GM19238 (cell line): ENCODE measurements around the gene PRELID2.
"Not testable (repeated sequence)": the region's sequence is repeated elsewhere in the genome, so short reads cannot be mapped to it uniquely, and the experiment has no call there.

Source experiments
- DNase-seq: peaks from one replicate; pipeline ENCODE4 v3.0.0; 2011; ENCODE audit warnings: low spot score; ENCODE audit not compliant: insufficient read length

Gene PRELID2

GRCh38 chr5:145798503-145798902 is 36.6 kb downstream of the PRELID2 start:
- DNase-seq: not testable (repeated sequence)

DNA sequence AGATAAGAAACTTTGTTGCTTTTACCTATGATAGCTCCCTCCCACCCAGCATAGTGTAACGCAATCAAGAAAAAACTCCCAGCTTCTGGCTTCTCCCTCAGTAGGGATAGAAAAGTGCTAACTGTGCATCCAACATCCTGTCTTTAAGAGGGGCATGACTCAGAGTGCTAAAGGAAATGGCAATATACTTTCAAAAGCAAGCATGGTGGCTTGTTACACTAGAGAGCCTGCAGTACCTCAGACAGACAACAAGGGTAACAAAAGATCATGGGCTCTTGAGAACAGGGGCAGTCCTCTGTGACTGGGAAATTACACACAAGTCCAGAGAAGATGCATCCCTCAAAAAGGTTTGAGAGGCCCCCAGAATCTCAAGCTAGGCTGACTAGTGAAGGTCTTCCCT is 37.8 kb downstream of the PRELID2 start:
- no peak for DNase-seq

- no peak for DNase-seq
Measured at GRCh38 chr5:145796318-145796717, 38.8 kb downstream of the PRELID2 start.

DNA sequence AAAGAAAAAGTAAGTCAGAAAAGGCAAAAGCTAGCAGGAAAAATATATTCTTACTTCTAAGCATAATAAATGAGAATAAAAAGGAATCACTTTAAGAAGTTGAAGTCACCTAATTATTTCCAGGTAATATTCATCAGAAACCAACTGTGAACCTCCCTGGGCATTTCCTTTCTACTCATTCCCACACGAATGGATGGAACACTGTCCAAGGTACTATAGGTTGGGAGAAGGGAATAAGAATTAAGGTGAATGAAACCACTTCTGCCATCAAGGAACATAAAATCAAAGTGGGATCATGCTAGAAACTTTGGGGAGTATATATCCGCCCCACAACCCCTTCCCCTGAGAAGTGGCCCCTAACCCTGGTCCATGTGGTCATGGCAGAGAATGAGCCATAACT is 41.6 kb downstream of the PRELID2 start:
- DNase-seq: no peak

DNA sequence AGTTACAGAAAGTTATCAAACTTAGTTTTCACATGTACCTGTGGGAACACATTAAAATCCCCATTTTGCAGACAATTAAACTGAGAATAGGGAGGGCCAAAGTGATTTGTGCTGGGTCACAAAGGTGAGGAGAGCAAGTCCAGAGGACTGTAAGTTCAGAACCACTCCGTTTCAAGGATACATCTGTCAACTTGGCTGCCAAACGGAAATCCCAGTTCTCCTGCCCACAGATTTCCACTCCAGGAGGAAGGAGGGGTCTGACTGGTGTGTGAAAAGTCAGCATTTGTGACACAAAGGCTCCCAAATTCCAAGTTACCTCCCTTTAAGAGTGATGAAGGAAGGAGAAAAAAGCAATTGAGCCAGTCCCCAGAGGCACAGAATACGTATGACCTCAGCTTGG is 42.3 kb downstream of the PRELID2 start:
- DNase-seq: no peak

- DNase-seq: no peak
Measured at GRCh38 chr5:145791866-145792265, 43.3 kb downstream of the PRELID2 start.

GRCh38 chr5:145787996-145788395 is 47.1 kb downstream of the PRELID2 start:
- no peak for DNase-seq

GRCh38 chr5:145787507-145787906 is 47.6 kb downstream of the PRELID2 start:
- no peak for DNase-seq

DNA sequence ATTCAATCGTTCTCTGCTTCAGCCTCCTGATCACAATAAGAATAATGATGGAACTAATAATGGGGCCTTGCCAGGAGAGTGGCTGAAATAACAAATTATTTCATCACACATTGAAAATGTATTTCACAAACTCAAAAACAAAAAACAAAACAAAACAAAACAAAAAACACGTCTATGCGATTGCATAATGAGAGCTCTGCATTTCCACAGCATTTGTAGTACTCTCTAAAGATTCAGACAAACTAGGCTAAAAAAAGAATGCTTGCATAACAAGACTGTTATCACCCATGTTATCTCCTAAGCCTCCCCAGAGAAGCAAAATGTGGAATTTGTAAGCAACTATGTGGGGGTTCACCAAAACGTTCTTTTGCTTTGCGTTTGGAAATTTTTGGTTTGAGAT is 48.1 kb downstream of the PRELID2 start:
- DNase-seq: no peak

DNA sequence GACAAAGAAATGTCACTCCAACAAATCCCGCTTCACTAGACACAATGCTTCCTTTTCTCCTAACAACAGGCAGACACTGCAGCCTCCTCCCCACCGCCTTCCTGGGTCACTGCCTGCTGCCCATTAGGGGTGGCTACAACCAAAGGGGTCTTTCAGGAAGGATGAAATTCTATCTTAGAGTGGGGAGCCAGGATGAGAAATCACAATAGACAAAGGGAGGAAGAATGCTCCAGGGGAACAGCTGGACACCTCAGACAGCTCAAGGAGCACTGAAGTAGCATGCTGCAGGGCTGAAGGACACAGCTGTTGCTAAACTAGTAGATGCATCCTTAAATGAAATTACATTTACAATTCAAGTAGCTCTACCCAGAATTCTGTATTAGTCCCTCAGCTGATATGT is 54.2 kb downstream of the PRELID2 start:
- no peak for DNase-seq

DNA sequence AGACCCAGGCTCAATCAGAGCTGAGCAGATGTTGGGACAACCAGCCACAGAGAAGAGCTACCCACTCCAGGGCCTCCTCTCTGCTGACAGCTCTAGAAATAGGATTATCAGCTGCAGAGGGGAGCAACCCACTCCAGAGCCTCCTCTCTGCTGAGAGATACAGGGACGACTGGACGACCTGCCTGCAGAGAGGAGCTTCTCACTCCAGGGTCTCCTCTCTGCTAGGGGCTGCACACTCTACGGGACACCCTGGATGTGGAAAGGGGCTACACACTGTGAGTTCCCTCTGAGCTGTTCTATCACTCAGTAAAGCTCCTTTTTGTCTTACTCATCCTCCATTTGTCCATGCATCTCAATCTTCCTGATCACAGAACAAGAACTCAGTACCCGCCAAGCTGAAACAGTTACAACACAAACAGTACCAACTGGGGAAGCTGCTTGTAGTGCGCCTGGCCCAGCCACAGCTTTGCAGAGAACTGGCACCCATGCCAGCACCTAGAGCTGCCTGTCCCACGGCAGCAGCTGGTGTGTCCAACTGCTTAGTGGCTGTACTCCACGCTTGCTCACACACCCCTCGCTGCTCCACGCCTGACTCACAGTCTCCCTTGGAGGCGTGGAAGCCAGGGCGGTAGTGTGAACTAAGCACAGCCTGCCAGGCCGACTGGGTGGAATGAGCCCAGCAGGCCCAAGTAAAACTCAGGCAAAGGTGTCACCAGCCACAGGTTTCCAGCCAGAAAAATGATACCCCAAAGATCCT is 56.8 kb downstream of the PRELID2 start:
- DNase-seq: no peak

DNA sequence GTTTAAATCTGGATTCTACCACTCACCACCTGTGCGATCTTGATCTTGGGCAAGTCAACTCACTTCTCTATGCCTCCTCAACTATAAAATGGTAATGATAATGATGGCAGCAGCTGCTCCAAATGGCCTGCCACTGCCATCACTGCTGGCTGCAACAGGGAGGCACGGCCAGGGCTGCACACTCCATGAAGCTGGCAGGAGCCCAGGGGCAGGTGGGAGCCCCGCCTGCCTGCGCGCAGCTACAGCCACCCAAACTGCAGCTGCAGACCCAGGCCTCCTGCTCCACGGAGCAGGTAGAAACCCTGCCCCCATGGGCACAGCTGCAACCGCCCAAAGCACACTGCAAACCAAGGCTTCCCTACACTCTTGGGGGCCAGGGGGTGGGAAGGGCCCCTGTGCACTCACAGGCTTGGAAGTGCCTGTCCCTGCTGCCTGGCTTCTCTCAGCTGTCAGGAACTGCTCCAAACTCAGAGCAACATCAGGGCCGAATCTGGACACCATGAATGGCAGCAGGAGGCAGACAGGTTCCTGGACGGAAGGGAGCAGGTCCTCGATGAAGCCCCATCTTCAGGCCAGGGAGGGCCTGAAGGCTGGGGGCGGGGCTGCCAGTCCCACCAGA is 57.6 kb downstream of the PRELID2 start:
- no peak for DNase-seq

DNA sequence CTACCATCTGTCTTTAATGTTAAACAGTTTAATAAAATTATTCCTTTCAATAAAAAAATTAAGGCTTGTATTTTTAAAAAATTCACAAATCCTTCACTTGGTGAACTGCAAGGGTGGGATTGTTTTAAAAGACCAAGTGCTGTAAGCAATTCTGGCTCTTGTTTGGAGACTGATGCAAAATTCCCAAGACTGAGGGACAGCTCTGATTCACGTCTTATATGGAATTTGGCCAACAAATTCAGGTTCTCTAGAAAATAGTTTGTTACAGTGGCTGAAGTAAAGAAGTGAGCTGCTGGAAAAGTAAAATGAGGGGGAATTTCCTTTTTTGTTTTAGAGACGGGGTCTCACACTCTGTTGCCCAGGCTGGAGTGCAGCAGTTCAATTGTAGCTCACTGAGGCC is 58.3 kb downstream of the PRELID2 start:
- DNase-seq: no peak

DNA sequence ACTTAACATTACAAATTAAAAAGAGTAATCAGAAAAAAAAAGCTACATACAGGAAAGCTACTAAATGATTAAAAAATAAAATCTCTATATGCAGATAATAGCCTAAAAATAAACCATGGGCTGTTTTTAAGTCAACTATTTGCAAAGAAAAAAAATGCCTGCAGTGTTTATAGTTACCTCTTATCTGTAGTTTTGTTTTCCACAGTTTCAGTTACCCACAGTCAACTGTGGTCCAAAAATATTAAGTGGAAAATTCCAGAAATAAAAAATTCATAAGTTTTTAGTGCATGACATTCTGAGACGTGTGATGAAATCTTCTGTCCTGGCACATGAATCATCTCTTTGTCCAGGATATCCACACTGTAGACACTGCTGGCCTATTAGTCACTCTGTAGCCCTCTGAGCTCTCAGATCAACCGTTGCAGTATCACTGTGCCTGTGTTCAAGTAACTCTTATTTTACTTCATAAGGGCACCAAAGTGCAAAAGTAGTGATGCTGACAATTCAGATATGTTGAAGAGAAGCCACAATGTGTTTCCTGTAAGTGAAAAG is 59.2 kb downstream of the PRELID2 start:
- DNase-seq: no peak

GRCh38 chr5:145775411-145775810 is 59.7 kb downstream of the PRELID2 start:
- DNase-seq: no peak

DNA sequence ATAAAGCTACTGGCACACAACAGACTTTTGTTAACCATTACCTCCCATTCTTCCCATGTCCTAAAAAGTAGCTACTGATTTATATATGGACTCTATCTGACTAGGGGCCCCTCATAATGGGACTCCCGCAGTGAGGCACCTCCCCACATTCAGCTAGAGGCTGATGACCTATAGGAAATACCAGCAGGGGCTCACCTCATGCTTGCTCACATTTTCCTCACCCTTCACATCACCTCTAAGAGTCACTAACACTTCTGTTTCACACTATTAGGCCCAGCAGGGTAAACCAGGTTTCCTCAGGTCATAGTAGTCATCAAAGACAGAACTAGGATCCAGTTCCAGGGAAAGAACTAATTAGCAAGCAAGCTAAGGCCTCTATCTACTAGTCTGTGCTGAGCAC is 60.7 kb downstream of the PRELID2 start:
- DNase-seq: no peak

DNA sequence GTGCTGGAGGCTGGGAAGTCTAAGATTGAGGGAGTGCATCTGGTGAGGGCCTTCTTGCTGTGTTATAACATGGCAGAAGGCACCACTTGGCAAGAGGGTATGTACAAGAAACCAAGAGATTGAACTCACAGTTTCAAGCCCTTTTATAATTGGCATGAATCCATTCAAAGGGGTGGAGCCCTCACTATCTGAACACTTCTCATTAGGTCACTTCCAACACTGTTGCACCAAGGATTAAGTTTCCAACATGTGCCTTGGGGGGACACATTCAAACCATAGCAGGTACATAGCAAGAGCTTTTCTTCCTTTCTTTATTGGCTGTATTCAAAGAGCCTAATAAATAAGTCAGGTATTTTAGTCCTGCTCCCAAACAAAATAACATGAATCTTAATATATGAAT is 62.7 kb downstream of the PRELID2 start:
- no peak for DNase-seq

DNA sequence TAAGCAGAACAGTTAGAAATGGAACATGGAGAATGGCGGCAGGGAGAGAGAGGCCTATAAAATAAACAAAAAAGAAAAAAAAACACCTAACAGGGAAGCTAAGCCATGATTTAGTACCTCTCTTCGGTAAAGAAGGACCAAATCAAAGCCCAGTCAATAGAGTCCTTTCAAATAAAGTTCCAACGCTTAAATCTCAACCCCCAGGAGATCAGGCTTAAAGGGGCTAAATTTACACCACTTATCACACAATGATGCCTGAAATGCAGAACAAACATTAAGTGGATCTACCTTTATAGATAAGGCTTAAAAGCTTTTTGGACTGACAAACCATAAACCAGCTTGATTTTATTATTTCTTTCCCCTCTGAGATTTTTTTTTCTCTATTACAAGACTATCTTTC is 66.3 kb downstream of the PRELID2 start:
- DNase-seq: no peak

DNA sequence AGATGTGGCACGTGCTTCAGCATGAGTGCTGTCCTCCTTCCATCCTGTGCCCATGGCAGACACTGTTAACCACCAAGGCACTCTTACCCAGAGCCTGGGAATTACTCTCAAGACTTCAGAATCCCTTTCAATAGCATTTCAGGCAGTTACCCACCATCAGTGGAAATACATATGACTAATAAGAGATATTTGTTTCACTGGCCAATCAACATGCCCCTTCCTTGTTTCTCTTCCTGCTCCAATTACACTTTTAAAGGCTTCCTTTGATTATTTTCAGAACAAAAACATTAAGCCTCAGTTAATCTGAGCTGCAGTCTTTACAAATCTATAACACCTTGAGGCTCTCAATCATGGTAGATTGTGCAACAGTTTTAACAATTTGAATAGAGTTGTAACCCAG is 70.8 kb downstream of the PRELID2 start:
- DNase-seq: no peak

DNA sequence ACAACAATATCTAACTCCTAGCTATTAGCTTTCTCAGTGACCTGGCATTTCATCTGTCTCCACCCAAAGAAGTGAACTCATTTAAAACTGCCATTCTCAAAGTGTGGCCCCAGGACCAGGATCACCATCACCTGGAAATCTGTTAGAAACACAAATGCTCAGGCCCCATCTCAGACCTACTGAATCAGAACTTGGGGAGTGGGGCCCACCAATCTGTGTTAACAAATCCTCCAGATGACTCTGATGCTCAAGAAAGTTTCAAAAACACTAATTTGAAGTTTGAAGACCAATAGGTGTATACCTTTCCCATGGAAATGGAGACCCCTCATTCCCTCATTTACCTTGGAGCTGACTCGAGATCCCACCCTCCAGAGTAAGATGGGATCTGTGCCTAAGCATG is 72.3 kb downstream of the PRELID2 start:
- DNase-seq: no peak

DNA sequence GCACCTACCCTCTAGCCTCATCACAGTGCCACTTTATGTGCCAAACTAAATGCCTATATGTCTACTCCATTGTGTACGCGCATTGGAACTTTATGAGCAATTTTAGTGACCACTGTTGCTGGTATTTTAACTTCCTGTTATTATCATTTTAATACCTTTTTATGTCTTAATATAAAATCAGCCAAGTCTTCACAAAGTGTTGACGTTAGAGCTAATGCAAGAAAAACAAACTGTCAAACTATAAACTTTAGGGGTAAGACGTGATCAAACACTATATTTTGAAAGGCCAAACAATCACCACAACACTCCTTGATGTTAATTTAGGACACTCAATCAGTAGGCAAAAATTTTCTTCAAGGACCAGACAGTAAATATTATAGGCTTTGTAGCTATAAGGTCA is 73.9 kb downstream of the PRELID2 start:
- no peak for DNase-seq

DNA sequence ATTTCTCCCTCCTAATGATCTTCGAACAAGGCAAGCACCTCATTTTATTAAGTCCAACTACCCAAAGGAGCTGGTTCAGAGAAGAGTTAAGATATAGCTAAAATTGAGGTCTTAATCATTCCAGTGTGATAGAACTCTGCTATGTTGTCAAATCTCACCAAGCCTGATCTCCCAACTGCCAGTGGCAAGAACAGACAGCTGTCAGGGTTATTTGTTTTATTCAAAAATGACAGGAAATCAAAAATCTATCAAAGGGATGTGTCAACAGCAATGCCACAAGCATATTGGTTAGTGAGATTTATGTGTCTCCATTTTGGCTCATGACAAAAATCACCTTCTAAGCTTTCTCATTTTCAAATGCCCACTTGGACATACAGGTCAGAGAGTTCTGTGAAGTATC is 74.5 kb downstream of the PRELID2 start:
- no peak for DNase-seq

DNA sequence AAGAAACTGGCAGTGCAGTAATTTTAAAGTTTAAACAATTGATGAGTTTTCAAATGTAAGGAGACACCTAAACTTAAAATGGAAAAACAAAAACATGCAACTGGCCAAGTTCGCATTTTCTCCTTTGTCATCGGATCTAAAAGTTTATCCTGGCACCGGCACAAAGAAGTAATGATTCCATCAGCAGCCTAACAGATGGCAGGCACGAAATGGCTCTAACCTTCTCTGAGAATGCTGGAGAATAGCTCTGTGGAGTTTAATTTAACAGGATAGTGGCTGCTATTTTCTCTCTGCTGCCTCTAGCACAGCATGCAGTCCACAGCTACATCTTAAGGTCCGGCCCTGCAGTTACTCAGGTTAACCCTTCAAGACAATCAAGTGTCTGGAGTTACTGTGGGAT is 82.2 kb downstream of the PRELID2 start:
- DNase-seq: no peak
